ENCODE measurements around the gene SSTR5. TPM values are rescaled to one million over a fixed set of nuclear protein-coding genes. Genes with fewer than 3 reads are reported as not detected.

SSTR5 gene
- total RNA-seq, 1 donor from 2014 or later, result not detected

DNA sequence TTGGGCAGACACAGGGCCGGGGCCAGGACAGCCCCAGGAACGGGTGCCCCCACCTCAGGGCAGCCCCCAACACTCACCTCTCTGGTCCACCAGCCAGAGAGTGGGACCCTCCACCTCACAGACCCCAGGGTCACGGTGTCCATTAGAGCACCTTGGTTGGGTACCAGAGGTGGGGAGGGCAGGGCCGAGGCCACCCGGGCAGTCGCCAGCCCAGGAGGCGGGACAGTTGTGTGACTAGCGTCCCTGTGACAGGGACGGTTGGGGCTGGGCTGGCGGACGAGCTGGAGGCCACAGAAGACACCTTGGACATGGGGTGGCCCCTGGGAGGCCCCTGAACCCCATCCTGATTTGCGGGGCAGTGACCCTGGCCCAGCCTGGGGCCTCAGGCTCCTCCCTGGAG lies 35.2 kb downstream of the SSTR5 start:
- H3K9me3 ChIP-seq, result no peaks in the 10 kb centered on the region
- TF ChIP-seq, protein P1, sequence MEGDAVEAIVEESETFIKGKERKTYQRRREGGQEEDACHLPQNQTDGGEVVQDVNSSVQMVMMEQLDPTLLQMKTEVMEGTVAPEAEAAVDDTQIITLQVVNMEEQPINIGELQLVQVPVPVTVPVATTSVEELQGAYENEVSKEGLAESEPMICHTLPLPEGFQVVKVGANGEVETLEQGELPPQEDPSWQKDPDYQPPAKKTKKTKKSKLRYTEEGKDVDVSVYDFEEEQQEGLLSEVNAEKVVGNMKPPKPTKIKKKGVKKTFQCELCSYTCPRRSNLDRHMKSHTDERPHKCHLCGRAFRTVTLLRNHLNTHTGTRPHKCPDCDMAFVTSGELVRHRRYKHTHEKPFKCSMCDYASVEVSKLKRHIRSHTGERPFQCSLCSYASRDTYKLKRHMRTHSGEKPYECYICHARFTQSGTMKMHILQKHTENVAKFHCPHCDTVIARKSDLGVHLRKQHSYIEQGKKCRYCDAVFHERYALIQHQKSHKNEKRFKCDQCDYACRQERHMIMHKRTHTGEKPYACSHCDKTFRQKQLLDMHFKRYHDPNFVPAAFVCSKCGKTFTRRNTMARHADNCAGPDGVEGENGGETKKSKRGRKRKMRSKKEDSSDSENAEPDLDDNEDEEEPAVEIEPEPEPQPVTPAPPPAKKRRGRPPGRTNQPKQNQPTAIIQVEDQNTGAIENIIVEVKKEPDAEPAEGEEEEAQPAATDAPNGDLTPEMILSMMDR (IDR thresholded peaks at IDR 0.05), result no peak
- H3K4me3 ChIP-seq, result no peak overlapping the region
- no peak overlapping the region for H3K27ac ChIP-seq
- DNase-seq (ENCODE audit: low spot score in 2 of 2), result no peak
- intact Hi-C loops (cut with DNase I), result no loop called here
- peaks cover 0 to 7% of the 10 kb centered on the region in 2 donors for H3K4me1 ChIP-seq
- peaks cover 14% of the 10 kb centered on the region for H3K27me3 ChIP-seq
- no peaks in the 10 kb centered on the region for H3K36me3 ChIP-seq

DNA sequence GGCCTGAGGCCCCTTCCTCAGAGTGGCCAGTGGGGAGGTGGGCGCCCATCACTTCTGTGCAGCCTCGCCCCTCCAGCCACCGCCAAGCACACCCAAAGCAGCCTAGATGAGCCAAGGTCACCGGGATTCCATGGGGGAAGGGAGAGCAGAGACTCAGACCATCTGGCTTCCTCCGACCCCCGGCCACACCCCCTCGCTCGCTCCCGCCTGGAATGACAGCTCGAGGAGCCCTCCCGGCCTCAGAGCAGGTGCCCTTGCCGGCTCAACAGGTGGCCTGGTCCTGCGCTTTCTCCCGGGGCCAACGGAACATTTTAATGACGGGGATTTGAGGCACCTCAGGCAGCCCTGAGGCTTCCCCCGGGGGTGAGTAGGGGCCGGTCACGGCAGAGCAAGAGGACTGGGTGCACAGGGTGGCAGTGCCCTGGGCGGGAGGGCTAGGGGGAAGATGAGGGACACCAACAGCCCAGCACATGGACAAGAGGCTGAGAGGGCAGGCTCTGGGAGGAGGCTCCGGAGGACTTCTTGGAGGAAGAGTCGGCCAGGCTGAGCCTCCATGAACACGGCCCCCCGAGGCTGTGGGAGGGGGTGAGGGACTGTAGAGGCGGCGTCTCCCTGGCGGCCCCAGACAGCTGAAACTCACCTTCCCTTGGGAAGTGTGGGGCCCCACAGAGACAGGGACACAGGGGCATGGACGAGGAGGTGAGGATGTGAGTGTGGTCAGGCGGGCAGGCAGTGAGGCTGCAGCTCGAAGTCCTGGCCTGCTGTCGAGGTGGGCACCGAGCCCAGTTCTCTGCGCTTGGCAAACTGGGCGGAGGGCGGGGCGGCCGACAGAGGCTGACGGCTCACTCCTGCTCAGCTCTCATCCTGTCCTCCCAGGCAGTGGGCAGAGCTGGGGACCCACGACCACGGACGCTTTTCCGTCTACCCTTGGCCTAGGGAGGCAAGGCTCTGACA lies 36.0 kb downstream of the SSTR5 start:
- H3K4me3 ChIP-seq, result no peak overlapping the region
- peaks cover 10% of the 10 kb centered on the region for H3K27me3 ChIP-seq
- H3K9me3 ChIP-seq, result no peaks in the 10 kb centered on the region
- TF ChIP-seq, protein P1 (IDR thresholded peaks at IDR 0.05), result no peak
- H3K4me1 ChIP-seq, result peaks cover 0 to 3% of the 10 kb centered on the region in 2 donors
- no peak overlapping the region for H3K27ac ChIP-seq
- intact Hi-C loops (cut with DNase I), result no loop called here
- no peaks in the 10 kb centered on the region for H3K36me3 ChIP-seq
- DNase-seq (ENCODE audit: low spot score in 2 of 2), result no peak

DNA sequence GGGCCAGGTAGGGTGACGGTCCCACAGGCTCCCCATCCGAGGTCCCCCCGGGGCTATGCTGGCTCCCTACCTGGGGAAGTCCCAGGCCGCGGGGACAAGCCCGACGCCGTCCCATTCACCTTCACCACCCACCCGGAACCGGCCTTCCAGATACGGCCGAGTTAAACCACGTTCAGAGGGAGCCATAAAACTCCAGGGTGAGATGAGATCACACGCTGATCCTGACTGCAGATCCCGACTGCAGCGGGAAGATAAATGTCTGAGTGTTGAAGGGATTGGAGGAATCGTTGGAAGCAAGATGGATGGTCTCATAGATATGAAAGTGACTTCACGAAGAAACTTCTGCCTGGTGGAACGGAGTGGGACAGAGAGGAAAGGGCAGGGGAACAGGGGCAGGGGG lies 37.1 kb downstream of the SSTR5 start:
- no peak overlapping the region for H3K27ac ChIP-seq
- H3K9me3 ChIP-seq, result no peaks in the 10 kb centered on the region
- TF ChIP-seq, protein P1 (IDR thresholded peaks at IDR 0.05), result no peak
- H3K4me1 ChIP-seq, result peaks cover 0 to 3% of the 10 kb centered on the region in 2 donors
- H3K4me3 ChIP-seq, result no peak overlapping the region
- H3K36me3 ChIP-seq, result no peaks in the 10 kb centered on the region
- no peak for DNase-seq (ENCODE audit: low spot score in 2 of 2)
- intact Hi-C loops (cut with DNase I), result no loop called here
- H3K27me3 ChIP-seq, result peaks cover 5% of the 10 kb centered on the region

DNA sequence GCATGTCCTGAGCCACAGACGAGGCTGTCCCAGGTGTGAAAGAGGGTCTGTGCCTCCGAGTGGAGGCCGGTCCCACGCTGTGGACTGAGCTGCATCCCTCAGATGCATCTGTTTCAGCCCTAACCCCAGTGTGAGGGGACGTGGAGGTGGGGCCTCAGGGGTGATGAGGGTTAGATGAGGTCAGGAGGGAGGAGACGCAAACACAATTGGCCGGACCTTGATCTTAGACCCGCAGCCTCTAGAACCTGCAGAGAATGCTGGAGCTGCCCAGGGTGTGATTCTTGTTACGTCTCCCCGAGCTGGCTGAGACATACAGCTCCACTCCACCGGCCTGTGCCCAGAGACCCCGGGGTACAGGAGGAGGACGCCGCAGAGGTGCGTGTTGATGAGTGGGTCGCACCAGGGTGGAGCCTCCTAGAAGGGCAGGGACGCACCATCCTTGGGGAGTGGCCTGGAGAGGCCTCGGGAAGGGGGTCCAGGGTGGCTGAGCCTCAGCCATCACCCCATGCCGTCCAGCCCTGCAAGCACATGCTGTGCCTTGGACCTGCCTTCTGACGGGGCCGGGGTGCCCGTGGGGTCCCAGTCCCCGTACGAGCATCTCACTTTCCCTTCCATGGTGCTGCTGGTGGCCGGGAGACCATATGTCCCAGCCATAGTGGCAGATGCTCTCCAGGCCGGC lies 40.1 kb downstream of the SSTR5 start:
- Histone ChIP-seq H3K4me1 (peaks cover 0 to 3% of the 10 kb centered on the region in 2 donors), H3K27ac (no peak overlapping the region), H3K9me3 (no peaks in the 10 kb centered on the region), H3K36me3 (no peaks in the 10 kb centered on the region), H3K27me3 (peaks cover 5% of the 10 kb centered on the region), H3K4me3 (no peak overlapping the region)
- TF ChIP-seq, protein P1 (IDR thresholded peaks at IDR 0.05), result no peak
- DNase-seq (ENCODE audit: low spot score in 2 of 2), result no peak
- intact Hi-C loops (cut with DNase I), result no loop called here

DNA sequence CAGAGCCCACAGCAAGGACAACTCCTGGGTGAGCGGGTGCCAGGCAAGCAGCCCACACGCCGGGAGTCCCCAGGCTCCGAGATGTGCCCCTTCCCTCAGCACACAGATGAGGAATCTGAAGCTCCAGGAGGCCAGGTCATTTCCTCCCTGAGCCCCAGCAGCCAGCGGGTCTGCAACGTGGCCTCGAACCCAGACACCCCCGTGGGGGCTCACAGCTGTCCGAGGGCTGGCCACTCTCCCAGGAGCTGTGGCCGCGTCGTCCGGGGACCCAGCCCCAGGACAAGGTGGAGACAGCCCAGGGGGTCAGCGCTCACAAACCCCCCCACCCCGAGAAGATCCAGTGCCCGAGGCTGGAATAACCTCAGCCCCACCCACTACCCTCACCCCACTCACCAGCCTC lies 40.9 kb downstream of the SSTR5 start:
- DNase-seq (ENCODE audit: low spot score in 2 of 2), result no peak
- intact Hi-C loops (cut with DNase I), result no loop called here
- Histone ChIP-seq H3K9me3 (no peaks in the 10 kb centered on the region), H3K4me3 (no peak overlapping the region), H3K27me3 (peaks cover under 1% of the 10 kb centered on the region), H3K27ac (no peak overlapping the region), H3K36me3 (no peaks in the 10 kb centered on the region), H3K4me1 (peaks cover 0 to 3% of the 10 kb centered on the region in 2 donors)
- TF ChIP-seq, protein P1 (IDR thresholded peaks at IDR 0.05), result no peak
